WTC11 (cell line): ENCODE measurements around the gene PTCHD4.

ENCODE experiments used
- CREB1 ChIP-seq: sonication (generic); formaldehyde crosslinking; IDR thresholded peaks from 2 replicates; pipeline ENCODE4 v1.8.0; 2023; ENCODE audit warnings: mild to moderate bottlenecking, missing genetic modification reagents
- CREM ChIP-seq: sonication (generic); formaldehyde crosslinking; IDR thresholded peaks from 2 replicates; pipeline ENCODE4 v1.8.1; 2022; ENCODE audit warnings: mild to moderate bottlenecking, missing genetic modification reagents, moderate library complexity
- ESRRA ChIP-seq: sonication (generic); formaldehyde crosslinking; IDR thresholded peaks from 2 replicates; pipeline ENCODE4 v1.8.1; 2022; ENCODE audit warnings: mild to moderate bottlenecking, missing genetic modification reagents, borderline replicate concordance
- NR1H2 ChIP-seq: sonication (generic); formaldehyde crosslinking; IDR thresholded peaks from 2 replicates; pipeline ENCODE4 v1.9.0; 2021; ENCODE audit warnings: mild to moderate bottlenecking, moderate library complexity, missing genetic modification reagents
- ZNF138 ChIP-seq: sonication (generic); formaldehyde crosslinking; conservative IDR thresholded peaks from 2 replicates; pipeline ENCODE4 v1.8.1; 2022; ENCODE audit warnings: mild to moderate bottlenecking, moderate library complexity, missing genetic modification reagents
- ZNF423 ChIP-seq: fragments of 250-450 bp; sonication (Bioruptor Pico); IDR thresholded peaks from 2 replicates; pipeline ENCODE4 v2.1.2; 2022; ENCODE audit warnings: mild to moderate bottlenecking, moderate library complexity
- TF ChIP-seq, protein P1 (sequence below): sonication (generic); formaldehyde crosslinking; IDR thresholded peaks from 2 replicates; pipeline ENCODE4 v1.8.0; 2022; ENCODE audit warnings: mild to moderate bottlenecking, missing genetic modification reagents
- TF ChIP-seq, protein P2 (sequence below): sonication (generic); formaldehyde crosslinking; IDR thresholded peaks from 2 replicates; pipeline ENCODE4 v1.8.0; 2022; ENCODE audit warnings: mild to moderate bottlenecking, missing genetic modification reagents
- TF ChIP-seq, protein P3 (sequence below): fragments of 200-600 bp; IDR thresholded peaks from 2 replicates; pipeline ENCODE4 v1.8.0; 2022; ENCODE audit warnings: antibody characterized with exemption
- TF ChIP-seq, protein P4 (sequence below): sonication (generic); formaldehyde crosslinking; conservative IDR thresholded peaks from 2 replicates; pipeline ENCODE4 v1.8.1; 2023; ENCODE audit warnings: mild to moderate bottlenecking, low read depth, missing genetic modification reagents, moderate library complexity
- TF ChIP-seq, protein P5 (sequence below): fragments of 250-450 bp; sonication (Bioruptor Pico); IDR thresholded peaks from 2 replicates; pipeline ENCODE4 v1.9.0; 2021; ENCODE audit warnings: mild to moderate bottlenecking
- TF ChIP-seq, protein P6 (sequence below): sonication (generic); formaldehyde crosslinking; IDR thresholded peaks from 2 replicates; pipeline ENCODE4 v1.8.0; 2022; ENCODE audit warnings: missing genetic modification reagents
- TF ChIP-seq, protein P7 (sequence below): sonication (generic); formaldehyde crosslinking; conservative IDR thresholded peaks from 2 replicates; pipeline ENCODE4 v1.8.1; 2022; ENCODE audit warnings: mild to moderate bottlenecking, missing genetic modification reagents

DNA sequence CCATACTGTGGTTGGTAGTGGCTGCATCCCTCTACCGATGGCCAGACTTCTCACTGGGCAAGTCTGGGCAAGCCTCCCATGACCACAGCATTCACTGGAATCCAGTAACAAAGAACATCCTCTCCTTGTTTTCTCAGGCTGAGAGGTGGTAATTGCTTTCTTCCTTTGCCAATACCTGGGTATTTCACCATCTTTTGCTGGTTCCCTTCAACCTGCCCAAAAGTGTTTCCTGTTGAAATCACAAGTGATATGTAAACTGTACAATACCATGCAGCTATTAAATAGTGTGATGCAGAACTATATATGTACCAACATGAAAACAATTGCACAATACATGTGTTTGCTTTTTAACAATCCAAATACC lies at the start of gene PTCHD4:
- TF ChIP-seq, protein P1, sequence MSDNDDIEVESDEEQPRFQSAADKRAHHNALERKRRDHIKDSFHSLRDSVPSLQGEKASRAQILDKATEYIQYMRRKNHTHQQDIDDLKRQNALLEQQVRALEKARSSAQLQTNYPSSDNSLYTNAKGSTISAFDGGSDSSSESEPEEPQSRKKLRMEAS (CRISPR knock-in tag): no peak
- TF ChIP-seq, protein P2, sequence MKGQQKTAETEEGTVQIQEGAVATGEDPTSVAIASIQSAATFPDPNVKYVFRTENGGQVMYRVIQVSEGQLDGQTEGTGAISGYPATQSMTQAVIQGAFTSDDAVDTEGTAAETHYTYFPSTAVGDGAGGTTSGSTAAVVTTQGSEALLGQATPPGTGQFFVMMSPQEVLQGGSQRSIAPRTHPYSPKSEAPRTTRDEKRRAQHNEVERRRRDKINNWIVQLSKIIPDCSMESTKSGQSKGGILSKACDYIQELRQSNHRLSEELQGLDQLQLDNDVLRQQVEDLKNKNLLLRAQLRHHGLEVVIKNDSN (CRISPR knock-in tag): no peak
- TF ChIP-seq, protein P3, sequence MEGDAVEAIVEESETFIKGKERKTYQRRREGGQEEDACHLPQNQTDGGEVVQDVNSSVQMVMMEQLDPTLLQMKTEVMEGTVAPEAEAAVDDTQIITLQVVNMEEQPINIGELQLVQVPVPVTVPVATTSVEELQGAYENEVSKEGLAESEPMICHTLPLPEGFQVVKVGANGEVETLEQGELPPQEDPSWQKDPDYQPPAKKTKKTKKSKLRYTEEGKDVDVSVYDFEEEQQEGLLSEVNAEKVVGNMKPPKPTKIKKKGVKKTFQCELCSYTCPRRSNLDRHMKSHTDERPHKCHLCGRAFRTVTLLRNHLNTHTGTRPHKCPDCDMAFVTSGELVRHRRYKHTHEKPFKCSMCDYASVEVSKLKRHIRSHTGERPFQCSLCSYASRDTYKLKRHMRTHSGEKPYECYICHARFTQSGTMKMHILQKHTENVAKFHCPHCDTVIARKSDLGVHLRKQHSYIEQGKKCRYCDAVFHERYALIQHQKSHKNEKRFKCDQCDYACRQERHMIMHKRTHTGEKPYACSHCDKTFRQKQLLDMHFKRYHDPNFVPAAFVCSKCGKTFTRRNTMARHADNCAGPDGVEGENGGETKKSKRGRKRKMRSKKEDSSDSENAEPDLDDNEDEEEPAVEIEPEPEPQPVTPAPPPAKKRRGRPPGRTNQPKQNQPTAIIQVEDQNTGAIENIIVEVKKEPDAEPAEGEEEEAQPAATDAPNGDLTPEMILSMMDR: no peak
- TF ChIP-seq ZNF138 (CRISPR knock-in tag) (no peak), ESRRA (CRISPR knock-in tag) (no peak), NR1H2 (CRISPR knock-in tag) (no peak), CREB1 (CRISPR knock-in tag) (no peak), CREM (no peak), ZNF423 (CRISPR knock-in tag) (no peak)
- TF ChIP-seq, protein P4, sequence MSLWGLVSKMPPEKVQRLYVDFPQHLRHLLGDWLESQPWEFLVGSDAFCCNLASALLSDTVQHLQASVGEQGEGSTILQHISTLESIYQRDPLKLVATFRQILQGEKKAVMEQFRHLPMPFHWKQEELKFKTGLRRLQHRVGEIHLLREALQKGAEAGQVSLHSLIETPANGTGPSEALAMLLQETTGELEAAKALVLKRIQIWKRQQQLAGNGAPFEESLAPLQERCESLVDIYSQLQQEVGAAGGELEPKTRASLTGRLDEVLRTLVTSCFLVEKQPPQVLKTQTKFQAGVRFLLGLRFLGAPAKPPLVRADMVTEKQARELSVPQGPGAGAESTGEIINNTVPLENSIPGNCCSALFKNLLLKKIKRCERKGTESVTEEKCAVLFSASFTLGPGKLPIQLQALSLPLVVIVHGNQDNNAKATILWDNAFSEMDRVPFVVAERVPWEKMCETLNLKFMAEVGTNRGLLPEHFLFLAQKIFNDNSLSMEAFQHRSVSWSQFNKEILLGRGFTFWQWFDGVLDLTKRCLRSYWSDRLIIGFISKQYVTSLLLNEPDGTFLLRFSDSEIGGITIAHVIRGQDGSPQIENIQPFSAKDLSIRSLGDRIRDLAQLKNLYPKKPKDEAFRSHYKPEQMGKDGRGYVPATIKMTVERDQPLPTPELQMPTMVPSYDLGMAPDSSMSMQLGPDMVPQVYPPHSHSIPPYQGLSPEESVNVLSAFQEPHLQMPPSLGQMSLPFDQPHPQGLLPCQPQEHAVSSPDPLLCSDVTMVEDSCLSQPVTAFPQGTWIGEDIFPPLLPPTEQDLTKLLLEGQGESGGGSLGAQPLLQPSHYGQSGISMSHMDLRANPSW (CRISPR knock-in tag): no peak
- TF ChIP-seq, protein P5, sequence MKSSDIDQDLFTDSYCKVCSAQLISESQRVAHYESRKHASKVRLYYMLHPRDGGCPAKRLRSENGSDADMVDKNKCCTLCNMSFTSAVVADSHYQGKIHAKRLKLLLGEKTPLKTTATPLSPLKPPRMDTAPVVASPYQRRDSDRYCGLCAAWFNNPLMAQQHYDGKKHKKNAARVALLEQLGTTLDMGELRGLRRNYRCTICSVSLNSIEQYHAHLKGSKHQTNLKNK (CRISPR knock-in tag): no peak
- TF ChIP-seq, protein P6, sequence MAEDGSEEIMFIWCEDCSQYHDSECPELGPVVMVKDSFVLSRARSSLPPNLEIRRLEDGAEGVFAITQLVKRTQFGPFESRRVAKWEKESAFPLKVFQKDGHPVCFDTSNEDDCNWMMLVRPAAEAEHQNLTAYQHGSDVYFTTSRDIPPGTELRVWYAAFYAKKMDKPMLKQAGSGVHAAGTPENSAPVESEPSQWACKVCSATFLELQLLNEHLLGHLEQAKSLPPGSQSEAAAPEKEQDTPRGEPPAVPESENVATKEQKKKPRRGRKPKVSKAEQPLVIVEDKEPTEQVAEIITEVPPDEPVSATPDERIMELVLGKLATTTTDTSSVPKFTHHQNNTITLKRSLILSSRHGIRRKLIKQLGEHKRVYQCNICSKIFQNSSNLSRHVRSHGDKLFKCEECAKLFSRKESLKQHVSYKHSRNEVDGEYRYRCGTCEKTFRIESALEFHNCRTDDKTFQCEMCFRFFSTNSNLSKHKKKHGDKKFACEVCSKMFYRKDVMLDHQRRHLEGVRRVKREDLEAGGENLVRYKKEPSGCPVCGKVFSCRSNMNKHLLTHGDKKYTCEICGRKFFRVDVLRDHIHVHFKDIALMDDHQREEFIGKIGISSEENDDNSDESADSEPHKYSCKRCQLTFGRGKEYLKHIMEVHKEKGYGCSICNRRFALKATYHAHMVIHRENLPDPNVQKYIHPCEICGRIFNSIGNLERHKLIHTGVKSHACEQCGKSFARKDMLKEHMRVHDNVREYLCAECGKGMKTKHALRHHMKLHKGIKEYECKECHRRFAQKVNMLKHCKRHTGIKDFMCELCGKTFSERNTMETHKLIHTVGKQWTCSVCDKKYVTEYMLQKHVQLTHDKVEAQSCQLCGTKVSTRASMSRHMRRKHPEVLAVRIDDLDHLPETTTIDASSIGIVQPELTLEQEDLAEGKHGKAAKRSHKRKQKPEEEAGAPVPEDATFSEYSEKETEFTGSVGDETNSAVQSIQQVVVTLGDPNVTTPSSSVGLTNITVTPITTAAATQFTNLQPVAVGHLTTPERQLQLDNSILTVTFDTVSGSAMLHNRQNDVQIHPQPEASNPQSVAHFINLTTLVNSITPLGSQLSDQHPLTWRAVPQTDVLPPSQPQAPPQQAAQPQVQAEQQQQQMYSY (CRISPR knock-in tag): no peak
- TF ChIP-seq, protein P7, sequence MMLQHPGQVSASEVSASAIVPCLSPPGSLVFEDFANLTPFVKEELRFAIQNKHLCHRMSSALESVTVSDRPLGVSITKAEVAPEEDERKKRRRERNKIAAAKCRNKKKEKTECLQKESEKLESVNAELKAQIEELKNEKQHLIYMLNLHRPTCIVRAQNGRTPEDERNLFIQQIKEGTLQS: no peak
